ENCODE data around the gene ATP5MC2. TPM values are rescaled to one million over a fixed set of nuclear protein-coding genes. Genes with fewer than 3 reads are reported as not detected.

The ATP5MC2 gene
- total RNA-seq, 1 donor from 2014 or later: 330 TPM

DNA sequence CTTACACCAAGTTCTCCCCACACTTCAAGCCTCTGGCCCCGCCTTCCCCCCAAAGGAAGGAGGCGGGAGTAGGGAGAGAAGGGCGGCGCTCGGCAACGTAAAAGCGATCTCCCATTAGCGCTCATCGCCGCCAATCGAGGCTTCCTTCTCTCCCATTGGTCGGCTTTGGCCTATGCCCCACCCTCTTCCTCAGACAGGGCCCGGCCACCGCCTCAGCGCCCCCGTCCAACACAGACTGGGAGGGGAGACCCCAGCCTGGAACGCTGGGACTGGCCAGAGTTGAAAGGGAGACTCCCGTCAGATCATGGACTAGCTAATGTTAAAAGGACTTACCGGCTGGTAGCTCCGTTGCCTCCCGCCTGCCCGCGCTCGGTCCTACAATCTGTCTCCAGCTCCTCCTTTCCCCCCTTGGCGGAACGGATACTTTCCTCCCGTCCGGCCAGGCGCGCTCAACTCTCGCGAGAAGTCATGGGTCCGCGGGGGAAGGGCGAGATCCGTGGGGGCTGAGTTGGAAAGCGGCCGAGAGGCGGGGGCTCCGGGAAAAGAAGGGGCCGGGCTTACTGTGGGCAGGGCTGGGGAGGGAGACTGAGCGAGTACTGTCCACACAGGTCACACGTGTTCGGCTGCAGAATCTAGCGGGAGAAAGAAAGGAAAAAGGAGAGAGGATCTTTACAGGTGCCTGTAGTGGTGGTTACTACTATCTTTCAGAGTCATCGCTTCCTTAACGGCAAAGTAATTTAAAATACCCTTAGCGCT lies 49.8 kb downstream of the ATP5MC2 start, which contains the start of gene ATF7:
Gene ATF7 (minus strand): TSS at position 437 of the 756 bp plus-strand sequence. CDS start 25,382 bp downstream, outside the sequence.
- H3K36me3 Mint-ChIP-seq (ENCODE audit: low read depth): peaks cover 13% of the 10 kb centered on the region
- H3K4me1 Mint-ChIP-seq: peaks cover 43% of the 10 kb centered on the region
- intact Hi-C loops (cut with micrococcal nuclease): loop anchor here (1.0 kb wide), 7 partner anchors 8 to 654 kb away; partner anchors contain the start of genes ATP5MC2, CALCOCO1, CBX5 and HNRNPA1
- H3K27me3 Mint-ChIP-seq: no peaks in the 10 kb centered on the region
- peak within 1 kb of the TSS; percentile 98 for H3K4me3 Mint-ChIP-seq
- H3K27ac Mint-ChIP-seq: peak within 1 kb of the TSS; percentile 99
- ChIA-PET POLR2A (interaction anchor here (0.5 to 1.2 kb wide), 6 partner anchors 9 to 620 kb away, joined by 3 to 10 read pairs (median 4); partner anchors contain the start of genes ATP5MC2 and EIF4B), CTCF (interaction anchor here (1.5 to 1.8 kb wide), 2 partner anchors 50 to 83 kb away, joined by 4 to 6 read pairs; partner anchors contain the start of gene ATP5MC2)
- TF ChIP-seq, protein P1, sequence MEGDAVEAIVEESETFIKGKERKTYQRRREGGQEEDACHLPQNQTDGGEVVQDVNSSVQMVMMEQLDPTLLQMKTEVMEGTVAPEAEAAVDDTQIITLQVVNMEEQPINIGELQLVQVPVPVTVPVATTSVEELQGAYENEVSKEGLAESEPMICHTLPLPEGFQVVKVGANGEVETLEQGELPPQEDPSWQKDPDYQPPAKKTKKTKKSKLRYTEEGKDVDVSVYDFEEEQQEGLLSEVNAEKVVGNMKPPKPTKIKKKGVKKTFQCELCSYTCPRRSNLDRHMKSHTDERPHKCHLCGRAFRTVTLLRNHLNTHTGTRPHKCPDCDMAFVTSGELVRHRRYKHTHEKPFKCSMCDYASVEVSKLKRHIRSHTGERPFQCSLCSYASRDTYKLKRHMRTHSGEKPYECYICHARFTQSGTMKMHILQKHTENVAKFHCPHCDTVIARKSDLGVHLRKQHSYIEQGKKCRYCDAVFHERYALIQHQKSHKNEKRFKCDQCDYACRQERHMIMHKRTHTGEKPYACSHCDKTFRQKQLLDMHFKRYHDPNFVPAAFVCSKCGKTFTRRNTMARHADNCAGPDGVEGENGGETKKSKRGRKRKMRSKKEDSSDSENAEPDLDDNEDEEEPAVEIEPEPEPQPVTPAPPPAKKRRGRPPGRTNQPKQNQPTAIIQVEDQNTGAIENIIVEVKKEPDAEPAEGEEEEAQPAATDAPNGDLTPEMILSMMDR (IDR thresholded peaks at IDR 0.05): no peak
- peak; percentile 91 for ATAC-seq (ENCODE audit: low read depth)
- DNase-seq: peak; percentile 98
- H3K9me3 Mint-ChIP-seq: no peaks in the 10 kb centered on the region

DNA sequence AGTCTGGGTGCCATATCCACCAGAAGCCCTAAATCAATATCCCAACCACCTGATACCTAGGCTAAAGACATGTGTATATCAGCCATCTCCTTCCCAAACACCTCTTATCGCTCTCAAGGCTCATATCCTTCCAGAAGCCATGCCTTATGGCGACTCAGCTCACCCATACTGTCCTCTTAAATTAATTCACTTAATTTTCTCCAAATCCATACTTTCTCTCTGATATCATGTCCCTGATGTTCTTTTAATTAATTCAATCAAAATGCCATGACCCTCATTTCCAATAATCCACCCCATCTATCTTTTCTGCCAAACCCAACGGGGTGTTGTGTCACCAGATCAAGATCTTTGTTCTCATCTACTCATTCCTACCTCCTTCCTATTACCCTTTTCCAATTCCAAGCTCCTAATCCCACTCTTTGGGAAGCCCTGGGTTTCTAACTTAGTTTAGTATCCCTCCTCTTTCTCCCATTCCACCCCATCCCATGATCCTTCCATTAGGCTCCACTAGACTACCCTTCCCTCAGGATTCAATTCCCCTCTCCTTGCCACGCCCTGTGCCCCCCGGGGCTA lies 50.4 kb downstream of the ATP5MC2 start:
- Mint-ChIP-seq H3K9me3 (no peaks in the 10 kb centered on the region), H3K27ac (peak overlapping the region; percentile 99), H3K4me1 (peaks cover 46% of the 10 kb centered on the region), H3K36me3 (ENCODE audit: low read depth) (peaks cover 13% of the 10 kb centered on the region), H3K4me3 (peak overlapping the region; percentile 98), H3K27me3 (no peaks in the 10 kb centered on the region)
- CTCF ChIA-PET: interaction anchor here (1.5 to 1.8 kb wide), 2 partner anchors 50 to 82 kb away, joined by 4 to 6 read pairs; partner anchors contain the start of gene ATP5MC2
- ATAC-seq (ENCODE audit: low read depth) (no peak), DNase-seq (no peak)
- POLR2A ChIA-PET: interaction anchor here (0.6 to 1.2 kb wide), 5 partner anchors 8 to 619 kb away, joined by 3 to 10 read pairs (median 4); partner anchors contain the start of genes ATP5MC2 and EIF4B
- TF ChIP-seq, protein P1 (IDR thresholded peaks at IDR 0.05): no peak
- intact Hi-C loops (cut with micrococcal nuclease): no loop called here

DNA sequence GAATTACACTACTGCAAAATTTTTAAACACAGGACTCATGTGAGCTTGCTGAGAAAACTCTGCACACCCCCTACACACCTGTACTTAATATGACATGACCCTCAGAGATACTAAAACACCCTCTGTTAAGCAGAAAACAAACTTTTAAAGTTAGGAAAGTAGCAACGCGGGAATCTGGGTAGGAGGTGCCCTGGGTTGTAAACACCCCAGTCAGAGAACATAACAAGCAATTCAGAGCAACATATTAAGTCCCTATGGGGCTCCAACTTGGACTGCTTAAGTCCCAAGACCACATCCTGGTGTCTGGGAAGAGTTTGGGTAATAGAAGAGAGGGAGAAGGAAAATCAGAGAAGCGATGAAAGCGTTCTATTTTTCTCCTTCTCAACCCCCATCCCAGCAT lies 50.9 kb downstream of the ATP5MC2 start:
- no peak for DNase-seq
- H3K4me1 Mint-ChIP-seq: peaks cover 46% of the 10 kb centered on the region
- H3K36me3 Mint-ChIP-seq (ENCODE audit: low read depth): peaks cover 13% of the 10 kb centered on the region
- TF ChIP-seq, protein P1 (IDR thresholded peaks at IDR 0.05): no peak
- H3K4me3 Mint-ChIP-seq: peak overlapping the region; percentile 98
- POLR2A ChIA-PET: interaction anchor here (1.2 to 1.4 kb wide), 2 partner anchors 12 to 14 kb away, joined by 3 to 4 read pairs; no protein-coding TSS in a partner anchor
- no peaks in the 10 kb centered on the region for H3K9me3 Mint-ChIP-seq
- no peak for ATAC-seq (ENCODE audit: low read depth)
- CTCF ChIA-PET: interaction anchor here (1.5 to 2.1 kb wide), 2 partner anchors 51 kb away, joined by 6 to 7 read pairs; partner anchors contain the start of gene ATP5MC2
- H3K27ac Mint-ChIP-seq: peak overlapping the region; percentile 99
- intact Hi-C loops (cut with micrococcal nuclease): no loop called here
- no peaks in the 10 kb centered on the region for H3K27me3 Mint-ChIP-seq

DNA sequence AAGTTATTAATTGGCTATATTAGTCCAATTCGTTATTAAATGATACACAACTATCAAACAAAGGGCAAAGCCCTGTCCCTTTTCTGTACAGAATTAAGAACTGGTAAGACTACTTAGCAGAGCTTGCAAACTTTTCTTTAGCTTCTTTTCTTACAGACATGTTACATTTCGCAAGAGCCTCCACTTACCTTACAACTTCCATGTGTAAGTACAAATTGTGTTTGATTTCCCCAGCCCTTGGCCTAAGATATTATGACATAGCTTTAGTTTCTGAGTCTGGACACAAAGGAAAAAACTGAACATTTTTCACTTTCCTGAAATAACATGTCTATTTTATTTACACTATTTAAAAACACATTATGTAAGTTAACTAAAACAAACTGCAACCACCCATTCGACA lies 51.4 kb downstream of the ATP5MC2 start:
- peak overlapping the region; percentile 99 for H3K27ac Mint-ChIP-seq
- TF ChIP-seq, protein P1 (IDR thresholded peaks at IDR 0.05): no peak
- POLR2A ChIA-PET: interaction anchor here (0.9 to 1.4 kb wide), 2 partner anchors 13 to 51 kb away, joined by 3 to 4 read pairs; partner anchors contain the start of gene ATP5MC2
- ATAC-seq (ENCODE audit: low read depth): no peak
- no peaks in the 10 kb centered on the region for H3K9me3 Mint-ChIP-seq
- CTCF ChIA-PET: interaction anchor here (1.3 to 2.1 kb wide), 2 partner anchors 51 to 53 kb away, joined by 3 to 7 read pairs; partner anchors contain the start of gene ATP5MC2
- no peak for DNase-seq
- H3K4me3 Mint-ChIP-seq: peak overlapping the region; percentile 98
- peaks cover 13% of the 10 kb centered on the region for H3K36me3 Mint-ChIP-seq (ENCODE audit: low read depth)
- intact Hi-C loops (cut with micrococcal nuclease): no loop called here
- no peaks in the 10 kb centered on the region for H3K27me3 Mint-ChIP-seq
- H3K4me1 Mint-ChIP-seq: peaks cover 47% of the 10 kb centered on the region

Data from activated B cell treated with CpG ODN at 0.5 μM for 24 hours (primary cell).